Measurements from ENCODE around the gene EIF3I. TPM values are rescaled to one million over a fixed set of nuclear protein-coding genes. Genes with fewer than 3 reads are reported as not detected.
A peak's percentile ranks its signal among the peaks of the same experiment; 100 is the strongest.

EIF3I gene
- total RNA-seq, result 283 and 504 TPM in 2 replicates

DNA sequence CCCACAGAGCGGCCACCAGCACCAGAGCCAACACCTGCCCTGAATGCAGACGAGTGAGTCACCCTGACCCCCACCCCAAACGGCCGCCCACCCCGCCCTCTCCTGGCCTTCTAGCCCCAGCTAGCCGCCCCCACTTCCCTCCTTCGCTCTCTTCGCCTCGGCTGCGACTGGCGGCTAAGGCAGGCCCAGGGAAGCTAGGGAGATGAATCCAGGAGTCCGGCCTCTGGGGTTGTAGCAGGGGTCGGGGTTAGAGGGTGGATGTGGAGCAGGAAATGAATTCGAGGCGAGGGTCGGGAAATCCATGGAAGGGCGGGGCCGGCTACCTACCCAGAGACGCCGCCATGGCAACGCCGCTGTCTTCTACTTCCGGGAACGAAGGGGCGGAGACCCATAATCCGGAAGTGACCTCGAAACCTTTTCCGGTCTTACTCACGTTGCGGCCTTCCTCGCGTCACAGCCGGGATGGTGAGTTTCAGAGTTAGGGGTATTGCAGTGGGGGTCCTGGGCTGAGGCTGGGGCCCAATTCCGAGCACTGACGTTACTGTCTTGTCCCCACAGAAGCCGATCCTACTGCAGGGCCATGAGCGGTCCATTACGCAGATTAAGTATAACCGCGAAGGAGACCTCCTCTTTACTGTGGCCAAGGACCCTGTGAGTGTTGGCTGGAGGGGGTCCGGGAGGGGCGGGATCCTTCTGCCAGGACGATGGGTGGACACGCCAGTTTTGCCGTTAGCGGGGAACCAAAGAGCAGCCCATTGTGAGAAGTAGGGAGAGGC lies at the start of gene EIF3I, which contains the start of gene TMEM234:
TSS of gene EIF3I (plus strand) at position 428 of the 776 bp plus-strand sequence. CDS start at position 463, 35 bp downstream.
TSS of gene TMEM234 (minus strand) at position 374 of the 776 bp plus-strand sequence. CDS start at position 343, 31 bp downstream.
- DNase-seq (ENCODE audit: low read depth), result peak; percentile 88

DNA sequence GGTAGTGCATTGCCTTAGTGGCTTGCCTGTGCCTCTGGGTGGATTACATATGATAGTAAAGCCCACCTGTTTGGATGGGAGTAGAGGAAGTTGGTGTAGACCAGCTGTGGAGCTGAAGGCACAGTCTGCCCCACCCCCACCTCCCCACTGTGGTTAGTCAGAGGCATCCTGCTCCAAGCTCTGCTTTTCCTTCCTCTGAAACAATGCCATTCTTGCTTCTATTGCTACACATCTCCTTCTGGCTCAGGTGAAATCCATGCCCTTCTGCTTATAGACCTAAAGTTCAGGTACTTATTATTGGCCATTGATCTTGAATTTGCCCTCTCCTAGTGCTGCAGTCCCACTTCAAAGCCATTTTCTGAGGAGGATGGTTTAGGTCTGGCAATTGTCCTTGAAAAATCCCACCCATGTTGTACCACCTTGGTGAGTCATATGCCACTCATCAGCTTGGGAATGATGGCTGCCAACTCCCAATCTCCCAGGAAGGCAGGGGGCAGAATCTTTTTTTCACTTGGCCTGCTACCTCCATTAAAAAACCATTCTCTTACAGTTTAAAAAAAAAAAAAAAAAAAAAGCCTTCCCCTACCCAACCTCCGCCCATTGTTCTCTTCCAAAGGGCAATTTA lies 49.5 kb upstream of the EIF3I start:
- DNase-seq (ENCODE audit: low read depth), result peak; percentile 72

DNA sequence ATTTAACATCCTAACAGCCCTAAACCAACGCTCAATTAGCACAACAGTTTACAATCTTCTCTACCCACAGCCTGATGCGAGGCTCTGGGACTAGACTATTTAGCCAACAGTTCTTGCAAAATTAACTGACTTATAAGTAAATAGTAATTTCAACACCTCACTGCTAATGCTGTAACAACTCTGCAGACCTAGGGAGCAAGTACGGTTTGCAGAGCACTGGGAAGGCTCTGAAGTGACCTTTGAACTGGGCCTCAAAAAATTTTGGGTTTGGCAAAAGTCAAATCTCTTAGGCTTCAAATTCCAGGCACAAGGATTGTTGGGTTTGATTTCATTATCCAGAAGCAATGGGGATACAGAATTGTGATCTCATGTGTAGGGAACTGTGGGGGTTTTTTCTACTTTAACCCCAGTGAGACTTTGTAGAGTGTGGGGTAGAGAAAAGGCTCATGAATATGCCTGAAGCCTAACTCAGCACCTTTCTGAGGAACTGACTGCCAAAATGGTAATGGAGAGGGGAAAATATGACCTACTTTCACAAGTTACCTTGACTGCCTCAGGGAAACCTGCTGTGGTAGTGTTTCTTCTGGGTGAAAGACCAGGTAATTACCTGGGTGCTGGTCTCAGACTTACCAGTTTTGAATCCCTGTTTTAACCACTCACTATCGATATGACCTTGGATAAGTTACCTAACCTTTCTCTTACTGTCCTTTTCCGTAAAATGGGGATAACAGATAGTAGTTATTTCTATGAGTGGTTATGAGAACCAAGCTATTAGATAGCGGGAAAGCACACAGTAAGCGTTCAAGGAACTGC lies 43.6 kb upstream of the EIF3I start:
- DNase-seq (ENCODE audit: low read depth), result no peak

DNA sequence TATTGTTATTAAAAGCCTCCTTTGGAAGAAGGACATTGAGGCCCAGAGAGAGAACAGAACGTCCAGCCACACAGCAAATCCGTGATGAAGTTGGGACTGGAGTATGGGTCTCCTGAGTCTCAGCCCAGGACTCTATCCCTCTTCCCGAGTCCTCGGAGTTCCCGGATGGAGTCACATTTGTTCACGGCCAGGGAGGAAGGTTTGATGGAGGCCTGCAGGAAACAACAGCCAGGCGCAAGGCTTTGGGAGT lies 43.1 kb upstream of the EIF3I start:
- no peak for DNase-seq (ENCODE audit: low read depth)

DNA sequence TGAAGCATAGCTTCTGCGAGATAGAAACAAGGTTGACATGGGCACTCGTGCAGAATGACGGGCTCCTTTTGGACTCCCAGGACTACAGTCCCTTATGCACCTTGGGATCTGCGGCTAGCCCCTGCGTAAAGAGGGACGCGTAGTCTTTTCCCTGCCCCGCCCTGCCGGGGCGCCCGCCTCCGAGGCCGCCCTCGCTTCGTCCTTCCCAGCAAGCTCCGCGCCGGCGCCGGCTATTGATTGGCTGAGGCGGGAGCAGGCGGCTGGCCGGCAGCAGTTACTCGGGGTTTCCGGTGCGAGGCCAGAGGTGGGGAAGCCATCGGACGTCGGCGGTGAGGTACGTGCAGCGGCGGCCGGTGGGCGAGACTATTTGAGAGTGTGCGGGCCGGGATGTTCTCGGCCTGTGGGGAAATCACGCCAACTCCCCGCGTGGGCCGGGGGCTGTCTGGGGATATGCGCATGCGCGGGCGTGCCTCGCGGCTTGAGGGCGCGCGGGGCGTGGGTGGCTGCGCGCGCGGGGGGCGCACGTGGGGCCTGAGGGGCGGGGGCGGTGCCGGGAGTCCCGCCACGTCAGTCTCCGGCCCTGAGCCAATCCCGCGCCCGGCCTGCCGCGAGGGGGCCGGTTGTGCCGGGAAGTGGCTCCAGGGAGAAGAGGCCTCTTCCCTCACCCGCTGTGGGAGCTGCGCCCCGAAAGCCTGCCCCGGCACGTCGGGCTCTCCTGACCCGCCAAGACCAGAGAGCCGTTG lies 42.6 kb upstream of the EIF3I start, which contains the start of gene TXLNA:
TSS of gene TXLNA (plus strand) at position 233 of the 743 bp plus-strand sequence. CDS start 671 bp downstream, outside the sequence.
- DNase-seq (ENCODE audit: low read depth), result peak; percentile 66

DNA sequence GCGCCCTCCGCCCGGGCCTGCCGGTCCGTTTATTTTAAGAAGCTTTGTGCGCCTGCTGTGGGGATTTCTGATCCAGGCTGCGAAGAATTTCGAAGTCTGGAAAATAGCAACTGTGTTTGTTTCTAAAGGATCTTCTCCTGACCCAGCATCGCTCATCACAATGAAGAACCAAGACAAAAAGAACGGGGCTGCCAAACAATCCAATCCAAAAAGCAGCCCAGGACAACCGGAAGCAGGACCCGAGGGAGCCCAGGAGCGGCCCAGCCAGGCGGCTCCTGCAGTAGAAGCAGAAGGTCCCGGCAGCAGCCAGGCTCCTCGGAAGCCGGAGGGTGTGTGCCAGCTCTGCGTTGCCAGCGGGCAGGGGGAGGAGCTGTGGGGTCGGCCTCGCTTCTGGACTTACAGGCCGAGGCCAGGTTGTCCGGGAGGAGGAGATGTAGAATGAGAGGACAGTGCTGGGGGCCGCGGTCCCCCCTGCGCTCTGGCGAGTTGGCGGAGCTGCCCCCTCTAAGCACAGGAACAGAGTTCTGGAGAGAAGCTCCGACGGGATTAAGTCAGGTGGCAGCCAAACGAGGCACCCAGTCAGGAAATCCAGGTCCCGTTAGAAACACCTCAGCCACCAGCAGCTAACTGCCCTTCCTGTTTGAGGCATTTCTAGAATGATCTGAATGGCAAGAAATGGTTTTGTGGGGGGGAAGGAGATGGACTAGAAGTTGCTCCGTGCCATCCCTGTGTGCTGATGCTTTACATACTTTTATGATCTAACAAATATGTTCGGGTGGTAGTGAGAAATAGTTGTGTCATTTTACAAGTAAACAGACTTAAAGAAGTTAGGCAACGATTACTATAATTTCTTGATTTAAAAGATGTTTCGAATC lies 41.8 kb upstream of the EIF3I start:
- DNase-seq (ENCODE audit: low read depth), result peak; percentile 38

DNA sequence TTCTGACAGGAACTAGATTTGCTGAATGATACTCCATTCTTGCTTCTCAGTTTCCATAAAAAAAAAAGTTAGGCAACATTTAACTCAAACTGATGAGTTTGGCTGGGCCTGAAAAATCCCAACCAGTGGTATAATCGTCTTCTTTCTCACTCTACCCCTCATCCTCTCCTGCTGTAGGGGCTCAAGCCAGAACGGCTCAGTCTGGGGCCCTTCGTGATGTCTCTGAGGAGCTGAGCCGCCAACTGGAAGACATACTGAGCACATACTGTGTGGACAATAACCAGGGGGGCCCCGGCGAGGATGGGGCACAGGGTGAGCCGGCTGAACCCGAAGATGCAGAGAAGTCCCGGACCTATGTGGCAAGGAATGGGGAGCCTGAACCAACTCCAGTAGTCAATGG lies 41.1 kb upstream of the EIF3I start:
- no peak for DNase-seq (ENCODE audit: low read depth)

DNA sequence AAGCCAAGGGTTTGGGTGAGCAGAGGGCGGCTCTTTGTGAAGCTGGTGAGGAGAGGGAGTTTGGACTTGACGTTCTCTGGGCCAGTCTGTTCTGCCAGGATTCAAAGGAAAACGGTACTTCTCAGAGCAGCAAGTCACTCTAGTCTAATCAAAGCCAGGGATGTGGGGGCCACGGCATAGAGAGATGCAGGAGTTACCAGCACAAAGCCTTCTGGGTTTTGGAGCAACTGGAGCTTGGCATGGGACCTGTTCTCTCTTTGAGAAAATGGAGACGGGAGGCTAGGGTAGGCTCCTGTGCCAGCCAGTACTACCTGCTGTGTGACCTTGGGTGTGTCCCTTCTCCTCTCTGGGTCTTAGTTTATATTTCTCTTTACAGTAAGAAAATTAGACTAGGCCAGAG lies 40.6 kb upstream of the EIF3I start:
- DNase-seq (ENCODE audit: low read depth), result no peak

DNA sequence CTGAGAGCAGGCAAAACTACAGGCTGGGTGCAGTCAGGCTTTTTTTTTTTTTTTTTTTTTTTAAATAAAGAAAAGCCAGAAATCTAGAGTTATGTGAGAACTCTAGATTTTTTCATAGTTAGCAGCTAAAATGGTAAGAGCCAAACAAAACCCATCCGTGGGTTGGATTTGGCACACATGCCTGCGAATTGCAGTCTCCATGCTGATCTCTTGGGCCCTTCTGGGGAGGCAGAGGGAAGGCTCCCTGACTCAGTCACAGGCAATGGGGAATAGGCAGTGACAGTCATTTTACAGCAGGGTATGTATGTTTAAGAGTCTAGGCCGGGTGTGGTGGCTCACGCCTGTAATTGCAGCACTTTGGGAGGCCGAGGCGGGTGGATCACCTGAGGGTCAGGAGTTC lies 40.1 kb upstream of the EIF3I start:
- no peak for DNase-seq (ENCODE audit: low read depth)

DNA sequence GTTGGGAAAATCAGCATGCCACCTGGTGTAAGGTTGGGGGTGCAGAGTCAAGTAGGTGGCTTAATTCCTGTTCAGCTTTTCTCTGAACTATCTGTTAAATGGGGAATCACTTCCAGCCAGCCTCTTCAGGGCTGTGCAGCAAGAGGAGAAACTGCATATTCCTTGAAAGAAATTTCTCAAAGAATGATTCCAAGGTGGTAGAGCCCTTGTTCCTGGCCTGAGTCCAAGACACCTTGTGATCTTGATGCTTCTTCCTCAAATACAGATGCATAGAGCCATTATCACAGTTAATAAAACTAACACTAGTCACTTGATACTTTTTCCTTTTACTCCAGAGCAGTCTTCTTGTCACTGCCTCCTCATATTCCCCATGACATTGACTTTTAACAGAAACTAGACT lies 37.6 kb upstream of the EIF3I start:
- DNase-seq (ENCODE audit: low read depth), result no peak

DNA sequence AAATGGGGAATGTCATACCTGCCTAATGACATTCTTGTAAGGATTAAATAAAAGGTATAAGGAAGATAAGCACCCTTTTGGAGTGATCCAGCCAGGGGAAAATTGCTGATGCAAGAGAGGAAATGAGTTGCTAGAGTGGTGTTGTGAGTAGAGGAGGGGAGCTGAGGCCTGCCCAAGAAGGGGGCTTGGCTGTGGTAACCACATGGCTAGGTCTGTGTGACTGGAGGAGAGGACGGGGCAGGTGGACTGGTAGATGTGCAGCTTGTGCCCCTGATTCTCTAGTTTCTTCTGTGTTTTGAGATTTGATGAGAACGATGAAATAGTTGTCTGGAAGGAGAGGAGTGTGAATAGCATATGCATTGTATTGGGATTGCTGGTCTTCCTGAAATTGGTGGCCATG lies 36.1 kb upstream of the EIF3I start:
- no peak for DNase-seq (ENCODE audit: low read depth)

DNA sequence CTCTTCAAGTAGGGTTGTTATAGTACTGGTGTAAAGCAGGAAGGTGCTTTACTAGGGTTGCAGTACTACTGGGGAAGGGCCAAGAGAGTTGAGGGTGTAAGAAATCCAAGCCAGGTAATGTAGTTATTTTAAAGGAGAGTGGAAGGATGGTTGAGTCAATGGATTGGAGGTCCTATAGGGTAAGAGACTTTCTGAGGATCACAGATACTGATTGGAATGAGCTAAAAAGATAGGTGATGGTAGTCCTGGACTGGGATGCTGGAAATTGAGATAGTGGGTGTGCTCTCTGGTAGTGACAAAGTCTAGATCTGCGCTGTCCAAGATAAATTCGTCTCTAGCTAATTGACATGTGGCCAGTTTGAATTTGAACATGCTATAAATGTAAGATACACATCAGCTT lies 35.7 kb upstream of the EIF3I start:
- DNase-seq (ENCODE audit: low read depth), result no peak

DNA sequence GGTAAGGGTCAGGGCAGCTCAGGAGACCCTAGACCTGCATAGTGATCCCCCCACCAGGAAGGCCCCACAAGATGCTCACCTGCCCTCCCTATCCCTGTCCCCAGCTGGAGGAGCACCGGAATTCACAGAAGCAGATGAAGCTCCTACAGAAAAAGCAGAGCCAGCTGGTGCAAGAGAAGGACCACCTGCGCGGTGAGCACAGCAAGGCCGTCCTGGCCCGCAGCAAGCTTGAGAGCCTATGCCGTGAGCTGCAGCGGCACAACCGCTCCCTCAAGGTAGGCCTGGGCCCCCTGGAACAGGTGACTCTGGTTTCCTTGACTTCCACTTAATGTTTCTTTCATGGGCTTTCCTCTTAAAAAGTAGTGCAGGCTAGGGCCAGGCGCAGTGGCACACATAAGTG lies 34.4 kb upstream of the EIF3I start:
- DNase-seq (ENCODE audit: low read depth), result no peak

DNA sequence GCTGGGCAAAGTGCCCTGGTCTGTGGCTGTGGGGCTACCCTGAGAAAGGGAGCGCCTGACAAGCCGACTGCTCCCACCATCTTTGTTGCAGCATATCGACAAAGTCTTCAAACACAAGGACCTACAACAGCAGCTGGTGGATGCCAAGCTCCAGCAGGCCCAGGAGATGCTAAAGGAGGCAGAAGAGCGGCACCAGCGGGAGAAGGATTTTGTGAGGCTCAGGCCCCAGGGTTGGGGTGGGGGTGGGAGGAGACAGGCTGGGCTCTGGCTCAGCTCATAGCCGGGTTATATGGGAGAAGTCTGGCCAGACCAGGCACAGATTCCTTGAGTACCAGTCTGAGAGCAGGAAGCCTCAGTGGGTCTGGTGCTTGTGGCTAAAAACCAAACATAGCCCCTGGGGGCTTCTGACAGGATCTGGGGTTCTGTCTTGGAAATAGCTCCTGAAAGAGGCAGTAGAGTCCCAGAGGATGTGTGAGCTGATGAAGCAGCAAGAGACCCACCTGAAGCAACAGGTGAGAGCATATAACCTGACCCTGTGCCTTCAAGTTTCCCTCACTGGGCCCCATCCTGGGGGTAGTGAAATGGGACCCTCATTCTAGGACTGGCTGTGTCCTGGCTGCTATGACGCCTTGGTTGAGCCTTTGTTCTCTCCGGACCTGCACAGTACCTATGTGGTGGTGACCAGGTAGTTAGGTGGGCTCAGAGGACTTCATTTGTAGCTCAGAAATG lies 29.8 kb upstream of the EIF3I start:
- no peak for DNase-seq (ENCODE audit: low read depth)

DNA sequence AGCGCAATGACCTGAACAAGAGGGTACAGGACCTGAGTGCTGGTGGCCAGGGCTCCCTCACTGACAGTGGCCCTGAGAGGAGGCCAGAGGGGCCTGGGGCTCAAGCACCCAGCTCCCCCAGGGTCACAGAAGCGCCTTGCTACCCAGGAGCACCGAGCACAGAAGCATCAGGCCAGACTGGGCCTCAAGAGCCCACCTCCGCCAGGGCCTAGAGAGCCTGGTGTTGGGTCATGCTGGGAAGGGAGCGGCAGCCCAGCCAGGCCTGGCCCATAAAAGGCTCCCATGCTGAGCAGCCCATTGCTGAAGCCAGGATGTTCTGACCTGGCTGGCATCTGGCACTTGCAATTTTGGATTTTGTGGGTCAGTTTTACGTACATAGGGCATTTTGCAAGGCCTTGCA lies 27.2 kb upstream of the EIF3I start:
- DNase-seq (ENCODE audit: low read depth), result no peak

DNA sequence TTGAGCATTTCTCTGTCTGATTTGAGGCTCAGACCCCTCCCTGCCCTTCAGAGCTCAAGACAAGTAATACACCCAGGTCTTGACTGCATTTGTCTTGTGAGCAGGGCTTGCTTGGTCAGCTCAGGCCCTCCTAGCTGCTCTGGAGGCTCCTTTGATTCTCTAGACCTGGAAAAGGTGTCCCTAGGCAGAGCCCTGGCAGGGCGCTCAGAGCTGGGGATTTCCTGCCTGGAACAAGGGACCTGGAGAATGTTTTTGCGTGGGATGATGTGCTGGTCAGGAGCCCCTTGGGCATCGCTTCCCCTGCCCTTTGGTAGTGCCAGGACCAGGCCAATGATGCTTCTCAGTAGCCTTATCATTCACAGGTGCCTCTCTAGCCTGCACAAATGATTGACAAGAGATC lies 26.7 kb upstream of the EIF3I start:
- DNase-seq (ENCODE audit: low read depth), result no peak

DNA sequence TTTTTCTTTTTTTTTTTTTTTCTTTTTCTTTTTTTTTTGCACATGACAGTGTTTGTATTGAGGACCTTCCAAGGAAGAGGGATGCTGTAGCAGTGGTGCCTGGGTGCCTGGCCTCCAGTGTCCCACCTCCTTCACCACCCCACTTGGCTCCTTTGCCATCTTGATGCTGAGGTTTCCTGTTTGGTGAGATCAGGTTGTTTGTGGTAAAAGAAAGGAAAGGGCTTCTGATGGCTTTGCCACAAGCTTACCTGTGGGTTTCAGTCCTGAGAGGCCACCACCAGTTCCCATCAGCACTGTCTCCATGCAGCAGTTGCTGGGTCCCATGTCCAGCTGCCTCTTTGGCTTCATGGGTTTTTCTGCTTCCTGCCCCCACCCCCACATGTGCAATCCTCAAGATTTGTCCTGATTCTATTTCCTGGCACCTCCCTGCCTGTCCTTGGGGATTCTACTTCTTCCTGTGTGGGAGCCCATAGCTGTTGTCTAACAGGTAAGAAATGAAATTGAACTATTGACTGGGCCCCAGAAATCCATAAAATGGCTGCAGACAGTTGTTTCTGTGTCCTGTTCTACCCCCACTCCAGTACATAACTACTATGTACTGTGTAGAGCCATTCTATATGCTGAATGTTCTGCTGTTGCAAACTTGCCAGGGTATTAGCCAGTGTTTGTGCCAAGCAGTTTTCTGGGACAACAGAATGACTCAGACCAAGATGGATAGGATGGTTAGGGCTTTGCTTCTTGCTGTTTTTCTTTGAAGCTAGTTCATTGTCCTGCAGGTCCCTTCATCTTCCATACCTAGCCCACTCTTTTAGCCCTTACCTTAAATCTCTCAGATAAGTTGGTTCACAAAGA lies 26.0 kb upstream of the EIF3I start:
- no peak for DNase-seq (ENCODE audit: low read depth)

DNA sequence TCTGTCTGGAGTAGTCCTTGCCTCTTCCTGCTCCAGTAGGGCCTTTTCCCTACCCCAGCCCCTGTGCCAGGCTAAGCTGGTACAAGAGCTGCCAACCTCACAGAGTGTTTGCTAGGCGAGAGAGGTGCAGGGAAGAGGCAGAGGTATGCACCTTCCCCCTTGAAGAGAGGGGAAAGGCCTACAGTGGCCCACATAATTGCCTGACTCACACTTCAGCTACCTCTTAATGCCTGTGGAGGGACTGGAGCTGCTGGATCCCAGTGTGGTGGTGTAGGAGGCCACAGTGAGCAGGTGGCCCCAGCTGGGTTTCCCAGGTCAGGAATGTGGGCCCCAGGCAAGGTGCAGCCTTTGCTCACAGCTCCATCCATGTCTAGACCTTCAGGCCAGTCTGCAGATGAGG lies 25.1 kb upstream of the EIF3I start:
- peak; percentile 50 for DNase-seq (ENCODE audit: low read depth)

DNA sequence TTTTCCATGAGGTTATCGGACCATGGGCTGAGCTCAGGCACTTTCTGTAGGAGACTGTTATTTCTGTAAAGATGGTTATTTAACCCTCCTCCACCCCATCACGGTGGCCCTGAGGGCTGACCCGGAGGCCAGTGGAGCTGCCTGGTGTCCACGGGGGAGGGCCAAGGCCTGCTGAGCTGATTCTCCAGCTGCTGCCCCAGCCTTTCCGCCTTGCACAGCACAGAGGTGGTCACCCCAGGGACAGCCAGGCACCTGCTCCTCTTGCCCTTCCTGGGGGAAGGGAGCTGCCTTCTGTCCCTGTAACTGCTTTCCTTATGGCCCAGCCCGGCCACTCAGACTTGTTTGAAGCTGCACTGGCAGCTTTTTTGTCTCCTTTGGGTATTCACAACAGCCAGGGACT lies 24.4 kb upstream of the EIF3I start:
- DNase-seq (ENCODE audit: low read depth), result no peak

All from renal cortical epithelial cell (primary cell).